Small intestine (tissue), 7 donors: Measurements from ENCODE around the gene MAP3K5. TPM values are rescaled to one million over a fixed set of nuclear protein-coding genes. Genes with fewer than 3 reads are reported as not detected.

ENCODE experiments used
- DNase-seq, 2 donors: peaks; one replicate each; pipeline versions ENCODE4 v3.0.0 to v3.0.0-alpha.2; 2013
- FAIRE-seq: peaks from 2 replicates; lab custom pipeline; 2012; peaks lifted over from hg19 to GRCh38; lab: Jason Lieb, UNC
- H3K27ac ChIP-seq, 3 donors: one replicate each; pipeline ENCODE4 v1.5.1; 2013; ENCODE audit warnings: low read length in 2 of 3, mild to moderate bottlenecking in 2 of 3, control low read depth in 1 of 3, inconsistent platforms in 1 of 3, low read depth in 1 of 3, moderate library complexity in 1 of 3
- H3K27me3 ChIP-seq, 3 donors: one replicate each; pipeline ENCODE4 v1.6.1; 2013; ENCODE audit warnings: low read length in 3 of 3, inconsistent platforms in 1 of 3; ENCODE audit not compliant: control insufficient read depth in 3 of 3, insufficient read depth in 3 of 3
- H3K36me3 ChIP-seq, 3 donors: one replicate each; pipeline ENCODE4 v1.6.1; 2013; ENCODE audit warnings: low read length in 3 of 3, inconsistent platforms in 1 of 3, low read depth in 1 of 3, mild to moderate bottlenecking in 1 of 3, moderate library complexity in 1 of 3; ENCODE audit not compliant: control insufficient read depth in 3 of 3, insufficient read depth in 2 of 3
- H3K4me1 ChIP-seq, 3 donors: one replicate each; pipeline ENCODE4 v1.6.1; 2013; ENCODE audit warnings: low read length in 2 of 3, inconsistent platforms in 1 of 3, low read depth in 1 of 3, mild to moderate bottlenecking in 1 of 3, moderate library complexity in 1 of 3; ENCODE audit not compliant: control insufficient read depth in 3 of 3, insufficient read depth in 2 of 3
- H3K4me3 ChIP-seq, 3 donors: one replicate each; pipeline ENCODE4 v1.5.1; 2013; ENCODE audit warnings: low read length in 3 of 3, control low read depth in 1 of 3, inconsistent platforms in 1 of 3, low read depth in 1 of 3, mild to moderate bottlenecking in 1 of 3, moderate library complexity in 1 of 3
- H3K9me3 ChIP-seq, 2 donors: one replicate each; pipeline ENCODE4 v1.6.1; 2013; ENCODE audit warnings: low read depth in 1 of 2, low read length in 1 of 2; ENCODE audit not compliant: control insufficient read depth in 2 of 2, insufficient read depth in 1 of 2
- WGBS, 3 donors: extraction: QIAGEN DNeasy Blood & Tissue Kit; methylation state at CpG; one replicate each; pipeline ENCODE4 v1.1.7; 2013; 5-methylcytosine and 5-hydroxymethylcytosine counted together
- polyA plus RNA-seq, 4 donors: library from polyadenylated mRNA; stranded (reverse) in 3 of 4; unstranded in 1 of 4; fragments of 200-250 nt in 3 of 4; fragments of 120-200 nt in 1 of 4; gene quantifications; one replicate each; pipeline versions ENCODE4 v1.2.1 to v1.2.3, GENCODE V29; 2013
- donor health status: healthy with polysubstance abuse.
- donor health status: control.
- donor health status: control.
- donor health status: Bipolar disorder and iron deficiency.
- donor health status: healthy.

MAP3K5 gene
- polyA plus RNA-seq, 4 donors, result 5.4 to 9.5 (median 7.0) TPM

- no peak for FAIRE-seq
- peaks cover 0 to 3% (median 0%) of the 10 kb centered on the region in 3 donors for H3K36me3 ChIP-seq
- no peaks in the 10 kb centered on the region for H3K27me3 ChIP-seq
- no peak overlapping the region for H3K27ac ChIP-seq
- WGBS, 3 donors, result 68 to 76% (median 70%) methylated on average over 5 of the region's 5 CpGs
- no peaks in the 10 kb centered on the region for H3K9me3 ChIP-seq
- no peak overlapping the region for H3K4me3 ChIP-seq
- no peak for DNase-seq
- peaks cover 0 to 11% (median 10%) of the 10 kb centered on the region in 3 donors for H3K4me1 ChIP-seq
These were observed 187.3 kb downstream of the MAP3K5 start for GRCh38 chr6:136604928-136605510.

- Histone ChIP-seq H3K36me3 (peaks cover 0 to 3% (median 0%) of the 10 kb centered on the region in 3 donors), H3K27ac (no peak overlapping the region), H3K4me3 (no peak overlapping the region), H3K4me1 (peaks cover 0 to 10% (median 7%) of the 10 kb centered on the region in 3 donors), H3K9me3 (no peaks in the 10 kb centered on the region), H3K27me3 (no peaks in the 10 kb centered on the region)
- WGBS, 3 donors, result 86 to 100% (median 92%) methylated on average over 1 of the region's 1 CpG
- FAIRE-seq, result no peak
- no peak for DNase-seq
These were observed 187.9 kb downstream of the MAP3K5 start for GRCh38 chr6:136604328-136604825.

DNA sequence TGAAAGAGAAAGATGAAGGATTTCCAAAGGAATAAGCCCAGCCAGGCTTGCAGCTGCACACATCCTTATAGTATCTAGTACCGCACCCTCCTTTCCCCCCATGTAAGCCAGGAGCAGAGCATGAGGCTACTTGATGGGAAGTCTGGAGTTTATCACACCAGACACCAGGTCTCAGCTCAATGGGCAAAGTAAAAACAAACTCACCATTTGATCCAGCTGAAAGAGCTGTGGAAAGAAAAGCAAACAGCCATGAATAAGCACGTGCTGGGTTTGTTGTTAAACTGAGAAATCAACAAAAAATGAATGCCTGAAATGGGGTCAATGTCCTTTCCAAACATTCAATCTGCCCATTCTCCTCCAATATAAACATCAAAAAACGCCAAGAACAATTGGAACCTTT is 191.5 kb downstream of the MAP3K5 start:
- peaks cover 0 to 4% (median 3%) of the 10 kb centered on the region in 3 donors for H3K36me3 ChIP-seq
- no peak for DNase-seq
- WGBS, 3 donors, result 73 to 87% (median 83%) methylated on average over 3 of the region's 3 CpGs
- H3K4me3 ChIP-seq, result no peak overlapping the region
- no peak for FAIRE-seq
- no peak overlapping the region for H3K27ac ChIP-seq
- no peaks in the 10 kb centered on the region for H3K27me3 ChIP-seq
- H3K9me3 ChIP-seq, result no peaks in the 10 kb centered on the region
- peaks cover 0 to 10% (median 0%) of the 10 kb centered on the region in 3 donors for H3K4me1 ChIP-seq

- DNase-seq, result no peak
- Histone ChIP-seq H3K27me3 (no peaks in the 10 kb centered on the region), H3K36me3 (peaks cover 0 to 4% (median 0%) of the 10 kb centered on the region in 3 donors), H3K4me3 (no peak overlapping the region), H3K9me3 (no peaks in the 10 kb centered on the region), H3K27ac (no peak overlapping the region), H3K4me1 (peaks cover 0 to 7% (median under 1%) of the 10 kb centered on the region in 3 donors)
- WGBS, 3 donors, result 79 to 96% (median 95%) methylated on average over 10 of the region's 10 CpGs
- no peak for FAIRE-seq
These were observed 192.8 kb downstream of the MAP3K5 start for GRCh38 chr6:136599329-136600011.

GRCh38 chr6:136598048-136598447 is 194.2 kb downstream of the MAP3K5 start:
- DNase-seq, result no peak
- no peaks in the 10 kb centered on the region for H3K27me3 ChIP-seq
- no peak overlapping the region for H3K27ac ChIP-seq
- no peak overlapping the region for H3K4me3 ChIP-seq
- H3K4me1 ChIP-seq, result peaks cover 0 to 7% (median 2%) of the 10 kb centered on the region in 3 donors
- no peak for FAIRE-seq
- no peaks in the 10 kb centered on the region for H3K9me3 ChIP-seq
- H3K36me3 ChIP-seq, result peaks cover 0 to 4% (median 0%) of the 10 kb centered on the region in 3 donors
- WGBS, 3 donors, result 93 to 97% (median 95%) methylated on average over 3 of the region's 3 CpGs

DNA sequence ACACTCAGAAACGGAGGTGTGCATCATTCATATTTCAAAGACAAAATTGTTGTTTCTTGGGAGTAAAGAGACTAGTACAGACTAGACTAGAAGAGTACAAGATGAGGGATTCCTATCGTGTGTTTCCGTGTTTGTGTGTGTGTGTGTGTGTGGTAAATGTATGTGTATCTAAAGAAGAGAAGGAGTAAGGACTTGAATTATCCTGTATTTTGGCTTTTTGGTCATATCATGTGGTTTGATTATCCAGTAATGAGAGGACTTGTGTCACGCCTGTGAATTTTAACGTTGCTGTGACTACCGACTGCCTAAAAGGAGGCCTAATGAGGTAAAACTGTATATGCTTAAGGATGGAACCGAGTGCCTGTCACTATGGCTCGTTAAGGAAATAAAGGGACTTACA is 197.6 kb downstream of the MAP3K5 start:
- Histone ChIP-seq H3K27me3 (no peaks in the 10 kb centered on the region), H3K4me3 (no peak overlapping the region), H3K4me1 (peaks cover 0 to 2% (median 0%) of the 10 kb centered on the region in 3 donors), H3K9me3 (no peaks in the 10 kb centered on the region), H3K27ac (peak overlapping the region in 1 of 3 donors; percentile 50), H3K36me3 (peaks cover 5 to 9% (median 7%) of the 10 kb centered on the region in 3 donors)
- FAIRE-seq (no peak), DNase-seq (no peak)
- WGBS, 3 donors, result 95 to 98% (median 96%) methylated on average over 8 of the region's 8 CpGs

DNA sequence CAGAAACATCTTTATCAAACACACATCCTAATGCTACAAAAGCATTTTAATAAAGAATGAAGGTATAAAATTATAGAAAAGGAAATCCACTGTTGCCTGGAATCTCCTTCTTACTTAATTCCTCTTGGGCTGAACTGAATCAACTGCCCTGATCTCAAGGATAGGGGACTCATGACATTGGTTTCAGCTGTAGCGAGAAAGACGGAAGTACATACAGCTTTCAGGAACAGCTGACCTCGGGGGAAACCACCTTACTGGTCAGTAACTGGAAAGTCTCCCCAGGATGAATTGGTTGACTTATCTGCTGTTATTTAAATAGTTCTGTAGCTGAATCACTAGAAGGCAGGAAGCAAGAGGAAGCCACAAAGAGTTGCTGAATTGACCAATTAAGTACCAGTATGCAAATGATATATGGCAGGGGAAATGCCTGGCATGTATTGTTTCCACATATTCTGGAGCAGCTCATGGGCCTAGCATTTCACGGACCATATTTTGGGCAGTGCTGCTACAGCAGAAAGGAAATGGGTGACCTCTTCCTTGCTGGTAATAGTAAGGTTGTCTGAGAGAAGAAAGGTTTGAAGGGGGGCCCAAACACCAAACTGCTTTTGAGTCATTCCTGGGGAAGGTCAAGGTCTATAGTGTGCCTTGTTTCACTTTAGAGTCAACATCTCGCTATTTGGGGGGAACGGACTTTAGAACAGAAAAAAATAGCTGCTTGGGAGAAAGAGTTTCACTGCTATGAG is 198.4 kb downstream of the MAP3K5 start:
- Histone ChIP-seq H3K4me3 (no peak overlapping the region), H3K9me3 (no peaks in the 10 kb centered on the region), H3K27me3 (no peaks in the 10 kb centered on the region), H3K27ac (peak overlapping the region in 1 of 3 donors; percentile 50), H3K4me1 (peaks cover 0 to 2% (median 0%) of the 10 kb centered on the region in 3 donors), H3K36me3 (peaks cover 7 to 9% (median 8%) of the 10 kb centered on the region in 3 donors)
- peak in 1 of 2 donors; percentile 32 for DNase-seq
- 55 to 76% (median 65%) methylated on average over 6 of the region's 6 CpGs for WGBS, 3 donors
- FAIRE-seq, result no peak
